HG03108 (cell line): ENCODE data around the gene SLC7A1.

Experiments
- ATAC-seq: cut with Tn5 transposase; IDR thresholded peaks from one replicate; pipeline ENCODE4 v1.9.1; 2021; ENCODE audit warnings: moderate library complexity; ENCODE audit not compliant: unreplicated experiment

Gene SLC7A1

GRCh38 chr13:29513002-29513980 lies 82.2 kb downstream of the SLC7A1 start:
- ATAC-seq: no peak

DNA sequence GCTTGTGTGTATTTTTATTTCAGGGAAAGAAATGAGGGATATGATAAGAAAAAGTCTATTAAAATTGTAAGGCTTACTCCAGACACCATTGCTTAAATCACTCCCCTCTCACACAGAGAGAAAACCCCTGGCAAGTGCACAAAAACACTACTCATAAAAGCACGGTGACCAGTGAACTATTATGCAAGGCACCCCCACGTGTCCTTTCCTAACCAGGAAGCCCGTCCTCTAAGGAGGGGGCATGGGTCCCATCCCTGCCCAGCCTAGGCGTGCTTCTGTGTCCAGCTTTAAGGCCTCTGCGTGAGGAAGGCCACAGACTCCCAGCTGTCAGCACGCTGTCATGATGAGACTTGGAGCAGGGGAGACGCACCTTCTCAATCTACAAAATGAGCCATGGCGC lies 83.5 kb downstream of the SLC7A1 start:
- ATAC-seq: no peak

DNA sequence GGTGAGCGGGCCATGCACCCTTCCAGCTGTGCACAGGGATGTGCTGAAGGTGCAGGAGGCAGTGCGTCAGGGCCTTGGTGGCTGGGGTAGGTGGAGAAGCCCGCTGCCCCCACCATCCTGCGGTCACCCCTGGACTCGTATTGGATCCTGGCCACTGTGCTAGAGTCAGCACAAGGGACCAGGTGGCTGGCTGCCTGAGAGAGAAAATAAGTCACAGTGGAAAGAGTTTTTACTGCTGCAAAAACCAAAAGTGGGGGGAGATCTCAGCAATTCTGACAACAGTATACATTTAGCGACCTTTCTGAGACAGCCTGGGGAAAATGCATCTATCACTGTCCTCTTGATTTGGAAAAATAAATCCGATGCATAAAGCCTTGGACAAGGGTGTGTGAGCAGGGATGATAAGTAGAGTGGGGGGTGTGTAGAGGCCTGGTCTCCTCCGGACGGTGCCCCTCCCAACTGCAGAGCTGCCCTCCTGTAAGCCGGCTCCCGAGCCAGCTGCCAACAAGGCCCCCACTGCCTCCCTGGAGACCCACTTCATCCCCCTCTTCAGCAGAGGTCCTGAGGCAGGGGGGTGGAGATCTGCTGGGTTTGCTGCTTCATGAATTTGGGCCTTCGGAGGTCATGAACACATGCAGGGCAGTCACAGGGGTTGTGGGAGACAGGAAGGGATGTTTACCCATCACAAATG lies 84.2 kb downstream of the SLC7A1 start:
- no peak for ATAC-seq

DNA sequence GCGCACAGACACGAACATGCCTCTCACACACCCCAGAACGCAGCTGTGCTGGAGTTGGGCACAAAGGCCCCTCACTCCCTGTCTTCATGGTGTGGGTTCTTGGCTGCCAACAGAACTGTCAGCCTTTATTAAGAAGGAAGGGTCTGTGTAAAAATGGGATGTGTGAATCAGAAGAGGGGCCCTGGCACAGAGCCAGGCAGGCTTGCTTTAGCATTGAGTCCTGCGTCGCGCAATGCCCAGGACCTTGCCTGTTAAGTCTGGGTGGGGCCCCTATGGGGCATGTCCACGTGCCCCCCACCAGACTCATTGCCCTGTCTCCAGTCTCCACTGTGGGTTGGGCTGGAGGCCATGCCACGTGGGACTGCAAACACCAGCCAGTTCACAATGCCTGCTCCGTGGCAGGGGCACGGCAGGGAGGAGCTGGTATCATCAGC lies 84.8 kb downstream of the SLC7A1 start:
- no peak for ATAC-seq

GRCh38 chr13:29509999-29510589 lies 85.4 kb downstream of the SLC7A1 start:
- ATAC-seq: no peak

GRCh38 chr13:29508876-29509252 lies 86.6 kb downstream of the SLC7A1 start:
- no peak for ATAC-seq

GRCh38 chr13:29508130-29508875 lies 87.2 kb downstream of the SLC7A1 start:
- peak; percentile 83 for ATAC-seq

DNA sequence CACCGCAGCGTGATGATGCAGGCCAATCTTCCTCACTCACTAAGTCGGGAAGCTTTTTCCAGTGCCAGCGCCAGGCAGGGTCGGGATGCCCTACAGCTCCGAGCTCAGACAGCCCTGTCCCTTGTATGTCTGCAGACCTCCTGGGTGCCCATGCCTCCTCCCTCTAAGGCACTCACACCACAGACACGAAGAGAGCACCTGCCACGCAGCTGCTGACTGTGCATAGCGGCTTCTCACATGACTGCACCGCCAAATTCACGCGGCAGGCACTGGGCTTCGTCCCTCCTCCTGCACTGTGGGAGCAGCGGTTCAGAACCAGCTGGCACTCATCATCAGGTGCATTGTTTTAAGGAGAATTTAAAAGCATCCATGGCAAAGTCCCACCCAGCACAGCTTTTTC lies 88.1 kb downstream of the SLC7A1 start:
- ATAC-seq: no peak

DNA sequence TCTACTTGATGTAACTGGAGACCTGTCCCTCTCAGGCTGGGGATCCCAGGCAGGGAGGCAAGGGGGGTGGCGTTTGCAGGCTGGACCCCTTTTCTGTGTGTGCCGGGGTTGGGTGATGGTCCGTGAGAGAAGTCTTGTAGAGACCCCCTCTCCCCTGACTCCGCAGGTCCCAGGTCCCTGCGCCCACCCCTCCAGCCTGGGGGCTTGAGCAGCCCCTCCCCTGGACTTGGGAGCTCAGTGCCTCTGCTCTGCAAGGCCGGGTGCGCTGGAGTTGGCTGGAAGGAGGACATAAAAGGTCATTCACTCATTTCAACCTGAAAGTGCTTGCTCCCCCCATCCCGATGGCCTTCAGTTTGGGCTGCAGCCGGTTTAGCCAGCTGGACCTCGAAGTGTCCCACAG lies 89.5 kb downstream of the SLC7A1 start:
- ATAC-seq: no peak

GRCh38 chr13:29505511-29505910 lies 90.0 kb downstream of the SLC7A1 start:
- ATAC-seq: no peak

DNA sequence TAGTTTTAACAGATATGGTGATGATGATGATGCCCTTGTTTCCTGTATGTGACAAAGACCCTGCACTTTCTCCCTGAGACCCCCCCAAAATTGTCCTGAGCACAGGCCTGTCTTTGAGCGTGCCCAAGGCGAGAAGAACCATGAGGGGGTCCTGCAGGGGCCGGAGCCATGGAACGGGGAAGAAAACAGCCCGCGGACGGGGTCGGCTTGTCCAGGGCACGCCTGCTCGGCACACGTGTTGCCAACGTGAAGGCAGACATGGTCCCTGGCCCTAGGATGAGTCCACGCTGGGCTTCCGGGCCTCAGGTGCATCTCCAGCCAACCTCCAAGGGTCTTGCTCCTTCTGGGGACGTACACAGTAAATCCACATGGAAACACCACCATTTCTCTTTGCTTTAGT lies 90.8 kb downstream of the SLC7A1 start:
- ATAC-seq: no peak

DNA sequence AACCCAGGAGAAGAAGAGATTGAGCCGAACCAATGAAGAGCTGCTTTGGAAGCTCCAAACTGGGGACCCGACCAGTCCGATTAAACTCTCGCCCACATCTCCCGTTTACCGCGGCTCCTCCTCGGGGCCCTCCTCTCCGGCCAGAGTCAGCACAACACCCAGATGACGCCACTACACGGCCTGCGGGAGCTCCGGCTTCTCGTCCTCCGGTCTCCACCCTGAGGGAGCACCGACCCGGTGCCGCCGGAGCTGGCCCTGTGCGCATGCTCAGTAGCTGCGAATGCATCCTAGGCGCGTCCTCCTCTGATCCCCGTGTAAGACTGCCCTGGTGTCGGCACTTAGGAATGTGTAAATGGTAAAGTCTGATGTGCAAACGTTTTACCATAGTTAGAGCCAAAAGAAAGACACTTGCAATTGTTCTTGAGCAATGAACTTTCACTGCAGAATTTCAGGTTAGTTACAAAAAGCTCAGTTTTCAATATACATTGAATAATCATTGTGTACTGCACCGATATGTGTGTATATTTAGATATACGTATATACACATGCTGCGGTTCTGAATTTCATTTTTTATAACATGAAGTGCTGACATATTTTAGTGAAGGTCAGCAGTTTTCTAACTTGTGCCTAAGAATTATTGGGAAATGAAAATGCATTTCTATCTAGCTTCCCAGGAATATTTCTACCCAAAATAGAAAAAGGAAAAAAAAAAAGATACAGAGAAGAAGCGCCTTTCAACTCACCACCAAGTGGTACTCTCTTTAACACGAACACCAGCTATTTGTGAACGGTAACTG lies 92.2 kb downstream of the SLC7A1 start:
- no peak for ATAC-seq

- ATAC-seq: no peak
Observed at GRCh38 chr13:29502391-29503008, 93.0 kb downstream of the SLC7A1 start.

DNA sequence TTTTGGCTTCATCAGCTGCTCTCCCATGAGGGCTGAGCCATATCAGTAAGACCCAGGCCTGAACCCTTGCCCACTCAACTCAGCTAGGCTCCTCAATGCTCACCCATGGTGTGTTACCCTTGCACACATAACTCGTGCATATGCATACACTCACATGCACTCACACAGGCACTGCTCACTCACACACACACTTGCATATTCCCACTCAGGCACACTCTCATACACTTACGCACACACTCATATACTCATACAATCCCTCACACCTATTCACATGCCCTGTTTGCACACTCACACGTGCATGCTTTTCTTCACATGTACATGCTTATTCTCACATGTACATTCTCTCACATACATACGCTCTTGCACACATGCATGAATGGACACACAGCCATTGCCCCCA lies 93.8 kb downstream of the SLC7A1 start:
- ATAC-seq: no peak

- no peak for ATAC-seq
Observed at GRCh38 chr13:29500386-29500785, 95.1 kb downstream of the SLC7A1 start.

DNA sequence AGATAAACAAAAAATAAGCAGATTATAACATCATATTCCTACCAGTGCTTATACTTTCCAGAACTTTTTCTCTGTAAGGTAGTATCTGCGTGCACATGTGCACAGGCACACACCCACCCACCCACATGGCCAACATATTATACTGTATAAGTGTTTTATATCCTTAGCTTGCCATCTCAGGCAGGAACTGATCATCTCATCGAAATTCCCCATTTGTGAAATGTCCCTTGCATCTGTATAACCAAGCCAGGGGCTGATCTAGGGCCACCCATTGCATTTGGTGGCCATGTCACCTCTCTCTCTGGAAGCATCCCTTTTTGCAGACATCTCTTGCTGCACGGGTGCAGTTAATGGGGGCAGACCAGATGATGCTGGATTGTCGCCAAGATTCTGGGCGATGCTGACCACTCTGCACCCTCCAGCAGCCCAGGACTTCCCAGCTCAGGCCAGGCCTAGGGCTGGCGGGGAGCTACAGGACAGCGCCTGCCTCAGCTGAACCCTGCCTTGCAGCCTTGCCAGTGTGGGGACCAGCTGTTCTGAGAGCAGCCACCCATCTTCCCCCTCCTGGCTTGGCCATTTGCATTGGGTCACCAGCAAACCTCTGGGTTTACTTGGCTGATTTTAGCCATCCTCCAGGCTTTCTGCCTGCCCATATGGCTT lies 95.9 kb downstream of the SLC7A1 start:
- ATAC-seq: no peak

DNA sequence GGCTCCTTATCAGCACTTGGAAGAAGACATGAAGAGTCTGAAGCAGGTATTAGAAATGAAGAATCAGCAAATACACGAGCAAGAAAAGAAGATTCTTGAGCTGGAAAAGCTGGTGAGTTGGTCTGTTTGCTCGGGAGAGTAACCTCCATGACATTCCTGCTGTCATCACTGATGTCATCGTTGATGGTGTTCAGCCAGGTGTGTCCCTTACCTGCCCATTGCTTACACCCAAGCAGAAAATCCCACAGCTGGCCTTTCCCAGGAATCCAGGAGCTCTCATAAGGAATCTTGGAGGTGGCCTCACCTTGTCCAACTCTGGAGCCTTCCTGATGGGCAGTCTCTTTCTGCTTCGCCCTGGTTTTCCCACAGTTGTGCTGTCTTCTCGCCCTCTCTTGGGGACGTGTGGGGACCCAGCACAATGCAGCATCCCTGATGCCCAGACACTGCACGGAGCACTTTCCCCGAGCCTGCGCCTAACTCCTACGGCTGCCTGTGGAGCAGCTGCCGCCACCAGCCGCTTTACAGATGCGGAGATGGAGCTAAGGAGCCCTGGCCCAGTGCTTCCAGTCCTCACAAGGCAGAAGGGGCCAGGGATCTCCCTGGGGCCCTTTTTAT lies 97.0 kb downstream of the SLC7A1 start:
- ATAC-seq: no peak

DNA sequence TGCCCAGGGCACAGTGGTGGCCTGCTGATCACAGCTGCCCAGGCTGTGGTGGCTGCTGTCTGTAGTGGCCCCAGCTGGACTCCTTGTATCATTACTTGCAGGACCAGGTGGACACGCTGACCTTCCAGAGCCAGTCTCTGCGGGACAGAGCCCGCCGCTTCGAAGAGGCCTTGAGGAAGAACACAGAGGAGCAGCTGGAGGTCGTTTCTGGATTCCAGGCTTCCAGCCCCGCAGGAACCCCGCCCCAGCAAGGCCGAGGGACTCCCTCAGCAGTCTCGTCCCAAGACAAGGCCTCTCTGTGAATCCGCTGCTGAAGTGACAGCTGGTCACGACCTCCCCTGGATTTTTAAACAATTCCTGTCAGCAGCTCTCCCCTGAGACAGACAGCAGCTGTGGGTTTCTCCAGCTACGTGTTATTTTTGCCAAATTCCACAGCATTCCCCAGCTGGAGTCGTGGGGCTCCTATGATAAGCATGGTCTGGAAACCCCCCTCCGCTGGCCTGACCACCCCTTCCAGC lies 98.3 kb downstream of the SLC7A1 start:
- ATAC-seq: no peak
